ENCODE data around the gene GPR179.

Gene GPR179

DNA sequence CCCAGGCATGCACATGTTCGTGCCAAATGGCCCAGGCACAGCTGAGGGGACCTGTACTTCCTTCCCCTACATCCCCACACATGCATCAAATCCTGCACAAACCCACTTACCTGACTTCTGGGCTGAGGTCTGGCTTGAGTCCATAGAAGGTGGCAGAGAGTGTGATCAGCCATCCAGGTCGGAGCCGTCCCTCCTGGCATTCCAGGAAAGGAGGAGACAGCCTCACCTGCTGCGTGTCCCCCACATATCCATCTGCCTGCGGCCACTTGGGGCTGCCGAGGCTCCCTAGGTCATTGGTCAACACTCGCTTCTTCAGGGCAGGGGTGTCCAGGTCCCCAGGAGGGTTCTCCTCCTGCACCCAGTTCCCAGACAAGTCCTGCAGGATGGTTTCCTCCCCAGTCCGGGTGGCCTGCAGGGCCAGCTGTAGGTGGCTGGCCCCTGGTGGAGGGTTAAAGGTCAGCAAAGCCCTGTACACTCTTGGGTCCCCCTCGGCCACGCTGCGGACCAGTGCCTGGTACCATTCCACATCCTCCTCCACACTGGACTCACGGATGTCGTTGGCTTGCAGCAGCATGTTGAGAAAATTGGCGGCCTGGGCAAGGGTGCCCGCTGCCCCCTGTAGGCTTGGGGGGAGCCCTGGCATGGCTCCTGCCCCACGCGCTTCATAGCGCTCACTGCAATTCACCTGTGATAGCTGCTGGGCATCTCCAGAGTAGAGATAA, 709 bp downstream of the GPR179 start:
- DNase-seq (ENCODE audit: low read depth), result no peak
- TF ChIP-seq, protein P1, sequence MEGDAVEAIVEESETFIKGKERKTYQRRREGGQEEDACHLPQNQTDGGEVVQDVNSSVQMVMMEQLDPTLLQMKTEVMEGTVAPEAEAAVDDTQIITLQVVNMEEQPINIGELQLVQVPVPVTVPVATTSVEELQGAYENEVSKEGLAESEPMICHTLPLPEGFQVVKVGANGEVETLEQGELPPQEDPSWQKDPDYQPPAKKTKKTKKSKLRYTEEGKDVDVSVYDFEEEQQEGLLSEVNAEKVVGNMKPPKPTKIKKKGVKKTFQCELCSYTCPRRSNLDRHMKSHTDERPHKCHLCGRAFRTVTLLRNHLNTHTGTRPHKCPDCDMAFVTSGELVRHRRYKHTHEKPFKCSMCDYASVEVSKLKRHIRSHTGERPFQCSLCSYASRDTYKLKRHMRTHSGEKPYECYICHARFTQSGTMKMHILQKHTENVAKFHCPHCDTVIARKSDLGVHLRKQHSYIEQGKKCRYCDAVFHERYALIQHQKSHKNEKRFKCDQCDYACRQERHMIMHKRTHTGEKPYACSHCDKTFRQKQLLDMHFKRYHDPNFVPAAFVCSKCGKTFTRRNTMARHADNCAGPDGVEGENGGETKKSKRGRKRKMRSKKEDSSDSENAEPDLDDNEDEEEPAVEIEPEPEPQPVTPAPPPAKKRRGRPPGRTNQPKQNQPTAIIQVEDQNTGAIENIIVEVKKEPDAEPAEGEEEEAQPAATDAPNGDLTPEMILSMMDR (IDR thresholded peaks at IDR 0.05; ENCODE audit: insufficient read depth, low read depth, low read length, missing control alignments), result no peak
- no peak overlapping the region for H3K4me3 ChIP-seq (ENCODE audit: low read depth, low read length)

DNA sequence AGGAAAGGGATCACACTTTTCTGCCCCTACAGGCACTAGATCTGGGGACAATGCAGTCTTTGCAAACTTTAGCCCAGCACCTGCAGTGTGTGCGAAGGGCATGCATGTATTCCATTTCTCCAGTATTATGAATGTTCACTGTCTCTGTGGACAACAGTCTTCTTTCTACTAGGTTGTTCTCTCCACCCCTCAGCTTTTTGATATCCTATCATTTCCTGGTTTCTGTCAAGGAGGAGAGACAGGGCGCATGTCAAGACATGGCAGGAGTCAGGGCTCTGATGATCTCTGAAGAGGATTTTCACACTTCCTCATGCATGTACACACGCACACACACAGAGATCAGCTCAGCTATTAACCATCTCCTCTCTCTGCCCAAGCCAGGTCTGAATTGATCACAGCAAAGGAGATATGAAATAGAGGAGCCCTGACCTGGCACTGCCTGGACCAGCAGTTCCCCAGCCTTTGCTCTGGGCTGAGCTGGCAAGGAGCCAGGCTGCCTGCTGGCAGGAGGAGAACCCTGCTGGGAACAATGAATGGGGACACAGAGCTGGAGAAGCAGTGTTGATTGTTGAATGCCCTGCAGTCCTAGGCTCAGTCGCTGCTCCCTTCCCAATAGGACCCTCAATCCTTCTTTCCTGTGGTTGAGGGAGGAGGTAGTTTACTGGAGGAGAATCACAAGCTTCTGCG, 2.6 kb downstream of the GPR179 start:
- DNase-seq (ENCODE audit: low read depth), result no peak
- TF ChIP-seq, protein P1 (IDR thresholded peaks at IDR 0.05; ENCODE audit: insufficient read depth, low read depth, low read length, missing control alignments), result no peak
- H3K4me3 ChIP-seq (ENCODE audit: low read depth, low read length), result no peak overlapping the region

DNA sequence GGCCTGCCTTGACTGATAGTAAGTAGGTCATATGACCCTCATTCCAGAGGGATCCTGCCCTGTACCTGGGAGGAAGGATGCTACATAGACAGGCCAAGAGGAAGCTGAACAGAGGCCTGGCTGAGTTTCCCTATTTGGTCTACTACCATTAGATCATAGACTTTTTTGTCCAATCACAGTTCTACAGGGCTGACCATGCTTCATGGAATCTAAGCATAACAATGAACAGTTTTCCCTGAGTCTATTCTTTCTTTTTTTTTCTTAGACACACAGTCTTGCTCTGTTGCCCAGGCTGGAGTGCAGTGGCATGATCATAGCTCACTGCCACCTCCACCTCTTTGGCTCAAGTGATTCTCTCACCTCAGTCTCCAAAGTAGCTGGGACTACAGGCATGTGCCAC, 3.9 kb downstream of the GPR179 start:
- H3K4me3 ChIP-seq (ENCODE audit: low read depth, low read length), result no peak overlapping the region
- TF ChIP-seq, protein P1 (IDR thresholded peaks at IDR 0.05; ENCODE audit: insufficient read depth, low read depth, low read length, missing control alignments), result no peak
- no peak for DNase-seq (ENCODE audit: low read depth)

DNA sequence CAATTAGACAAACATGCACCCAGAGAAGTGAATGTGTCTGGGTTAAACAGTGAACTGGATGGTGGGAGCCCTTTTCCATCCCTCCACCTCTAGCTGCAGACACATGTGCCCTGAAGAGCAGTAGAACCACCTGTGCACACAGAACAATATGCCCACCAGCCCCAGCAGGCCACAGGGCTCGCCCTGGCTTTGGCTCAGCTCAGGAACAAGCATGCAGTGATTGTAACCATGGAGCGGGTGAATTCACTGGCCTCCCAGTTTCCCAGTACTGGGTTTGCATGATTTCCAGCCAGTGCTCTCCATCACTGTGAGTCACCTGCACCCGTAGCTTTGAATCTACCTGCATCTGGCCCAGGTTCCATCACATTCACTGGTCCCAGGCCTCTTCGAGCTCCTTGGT, 5.2 kb downstream of the GPR179 start:
- no peak overlapping the region for H3K4me3 ChIP-seq (ENCODE audit: low read depth, low read length)
- TF ChIP-seq, protein P1 (IDR thresholded peaks at IDR 0.05; ENCODE audit: insufficient read depth, low read depth, low read length, missing control alignments), result no peak
- DNase-seq (ENCODE audit: low read depth), result no peak

DNA sequence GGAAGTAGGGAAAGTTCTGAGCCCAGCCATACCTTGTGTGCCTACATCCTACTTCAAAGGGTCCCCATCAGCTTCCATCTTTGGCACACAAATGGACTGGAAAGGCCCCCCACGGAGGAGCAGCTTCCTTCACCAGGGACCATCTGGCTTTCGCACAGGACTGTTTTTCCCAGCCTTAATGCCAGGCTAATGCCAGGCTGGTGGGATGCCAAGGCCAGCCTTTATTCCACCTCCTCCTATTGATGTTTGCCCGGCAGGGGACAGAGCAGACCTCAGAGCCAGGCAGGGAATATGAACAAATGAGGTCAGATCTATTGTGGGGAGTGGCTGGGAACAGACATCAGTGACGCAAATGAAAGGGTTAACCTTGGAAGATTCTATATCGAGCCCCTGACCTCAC, 5.7 kb downstream of the GPR179 start:
- TF ChIP-seq, protein P1 (IDR thresholded peaks at IDR 0.05; ENCODE audit: insufficient read depth, low read depth, low read length, missing control alignments), result no peak
- H3K4me3 ChIP-seq (ENCODE audit: low read depth, low read length), result no peak overlapping the region
- DNase-seq (ENCODE audit: low read depth), result no peak

DNA sequence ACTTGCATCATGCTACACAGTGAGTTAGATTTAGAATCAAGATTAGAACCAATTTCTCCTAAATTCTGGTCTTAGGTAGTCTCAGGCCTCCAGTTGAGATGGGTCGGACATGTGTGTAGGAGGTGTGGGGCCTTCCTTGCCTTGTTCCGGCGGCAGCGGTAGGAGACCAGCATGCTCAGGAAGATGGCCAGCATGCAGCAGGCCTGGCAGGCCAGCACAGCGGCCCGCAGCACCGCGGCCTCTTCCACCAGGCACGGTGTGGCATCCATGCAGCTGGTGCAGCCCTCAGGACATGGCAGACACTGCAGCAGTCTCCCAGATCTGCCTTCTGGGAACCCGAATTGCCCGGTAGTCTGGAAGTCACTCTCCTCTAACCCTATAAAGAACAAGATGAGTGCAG, 6.9 kb downstream of the GPR179 start:
- H3K4me3 ChIP-seq (ENCODE audit: low read depth, low read length), result no peak overlapping the region
- TF ChIP-seq, protein P1 (IDR thresholded peaks at IDR 0.05; ENCODE audit: insufficient read depth, low read depth, low read length, missing control alignments), result no peak
- no peak for DNase-seq (ENCODE audit: low read depth)
